Muscle layer of duodenum (tissue), 2 donors: Measurements from ENCODE around the gene ARHGEF4.

Experiments
- H3K27ac ChIP-seq: one replicate; pipeline ENCODE4 v1.7.0; 2013; ENCODE audit warnings: mild to moderate bottlenecking, low read length
- H3K27me3 ChIP-seq: one replicate; pipeline ENCODE4 v1.7.0; 2013; ENCODE audit warnings: low read depth, mild to moderate bottlenecking, control low read depth, low read length
- H3K36me3 ChIP-seq, 2 donors: one replicate each; pipeline ENCODE4 v1.7.0; 2013; ENCODE audit warnings: low read length in 2 of 2, control low read depth in 1 of 2, mild to moderate bottlenecking in 1 of 2; ENCODE audit not compliant: insufficient read depth in 2 of 2, control insufficient read depth in 1 of 2
- H3K4me1 ChIP-seq, 2 donors: one replicate each; pipeline ENCODE4 v1.7.0; 2013; ENCODE audit warnings: low read length in 2 of 2, mild to moderate bottlenecking in 2 of 2, control low read depth in 1 of 2, moderate library complexity in 1 of 2; ENCODE audit not compliant: insufficient read depth in 2 of 2, control insufficient read depth in 1 of 2
- H3K4me3 ChIP-seq, 2 donors: one replicate each; pipeline ENCODE4 v1.7.0; 2013; ENCODE audit warnings: low read length in 2 of 2, low read depth in 1 of 2, mild to moderate bottlenecking in 1 of 2
- H3K9me3 ChIP-seq, 2 donors: one replicate each; pipeline ENCODE4 v1.7.0; 2013; ENCODE audit warnings: low read length in 2 of 2, control low read depth in 1 of 2, mild to moderate bottlenecking in 1 of 2; ENCODE audit not compliant: control insufficient read depth in 1 of 2
- donor health status: healthy.

The ARHGEF4 gene

GRCh38 chr2:131046918-131047652 is 210.4 kb downstream of the ARHGEF4 start:
- Histone ChIP-seq H3K27me3 (no peaks in the 10 kb centered on the region), H3K9me3 (no peaks in the 10 kb centered on the region), H3K36me3 (peaks cover 34 to 59% of the 10 kb centered on the region in 2 donors), H3K27ac (no peak overlapping the region), H3K4me1 (no peaks in the 10 kb centered on the region), H3K4me3 (no peak overlapping the region)

- Histone ChIP-seq H3K4me3 (no peak overlapping the region), H3K9me3 (no peaks in the 10 kb centered on the region), H3K4me1 (no peaks in the 10 kb centered on the region), H3K27ac (no peak overlapping the region), H3K27me3 (no peaks in the 10 kb centered on the region), H3K36me3 (peaks cover 44 to 66% of the 10 kb centered on the region in 2 donors)
These were observed 211.3 kb downstream of the ARHGEF4 start for GRCh38 chr2:131047920-131048560.

DNA sequence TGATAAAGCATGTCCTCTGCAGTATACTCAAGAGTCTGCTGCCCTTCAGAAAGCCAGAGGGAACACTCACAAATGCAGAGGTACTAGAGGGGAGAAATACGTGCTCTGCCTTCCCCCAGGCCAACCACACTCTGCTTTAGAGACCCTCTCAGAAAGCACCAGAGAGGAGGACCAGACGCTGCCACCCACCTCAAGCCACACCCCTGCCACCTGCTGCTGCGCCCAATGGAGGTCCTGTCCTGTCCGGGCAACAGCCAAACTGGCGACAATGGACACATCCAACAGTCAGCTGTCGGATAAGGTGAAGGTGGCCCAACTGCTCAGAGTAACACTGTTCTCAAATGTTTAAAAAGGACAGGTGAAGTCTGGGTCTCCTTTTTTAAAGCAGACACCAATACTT is 211.9 kb downstream of the ARHGEF4 start:
- Histone ChIP-seq H3K27ac (no peak overlapping the region), H3K36me3 (peaks cover 46 to 67% of the 10 kb centered on the region in 2 donors), H3K27me3 (no peaks in the 10 kb centered on the region), H3K9me3 (no peaks in the 10 kb centered on the region), H3K4me3 (no peak overlapping the region), H3K4me1 (no peaks in the 10 kb centered on the region)

- Histone ChIP-seq H3K27me3 (no peaks in the 10 kb centered on the region), H3K9me3 (no peaks in the 10 kb centered on the region), H3K27ac (no peak overlapping the region), H3K36me3 (peaks cover 46 to 65% of the 10 kb centered on the region in 2 donors), H3K4me1 (no peaks in the 10 kb centered on the region), H3K4me3 (no peak overlapping the region)
These were observed 212.5 kb downstream of the ARHGEF4 start for GRCh38 chr2:131049150-131049718.

DNA sequence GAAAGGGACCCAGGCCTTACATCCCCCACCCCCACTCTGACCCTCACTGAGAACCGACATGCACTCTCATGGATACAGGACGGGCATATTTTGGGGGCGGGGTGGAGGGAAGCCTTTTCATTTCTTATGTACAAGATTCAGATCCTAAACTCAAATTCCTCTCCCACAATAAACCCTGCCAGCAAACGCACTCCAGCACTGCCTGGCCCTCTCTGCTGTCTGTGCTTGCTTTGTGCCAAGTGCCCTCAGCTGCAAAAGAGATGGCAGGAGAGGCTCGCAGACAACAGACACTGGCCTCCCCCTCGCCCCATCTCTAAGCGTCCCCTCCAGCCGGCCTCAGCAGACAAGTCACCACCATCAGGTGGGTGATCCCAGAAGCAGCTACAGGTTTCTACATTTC is 214.2 kb downstream of the ARHGEF4 start:
- H3K4me1 ChIP-seq = peaks cover 0 to 9% of the 10 kb centered on the region in 2 donors
- no peak overlapping the region for H3K27ac ChIP-seq
- H3K4me3 ChIP-seq = no peak overlapping the region
- H3K27me3 ChIP-seq = no peaks in the 10 kb centered on the region
- H3K9me3 ChIP-seq = no peaks in the 10 kb centered on the region
- peaks cover 58 to 76% of the 10 kb centered on the region in 2 donors for H3K36me3 ChIP-seq

DNA sequence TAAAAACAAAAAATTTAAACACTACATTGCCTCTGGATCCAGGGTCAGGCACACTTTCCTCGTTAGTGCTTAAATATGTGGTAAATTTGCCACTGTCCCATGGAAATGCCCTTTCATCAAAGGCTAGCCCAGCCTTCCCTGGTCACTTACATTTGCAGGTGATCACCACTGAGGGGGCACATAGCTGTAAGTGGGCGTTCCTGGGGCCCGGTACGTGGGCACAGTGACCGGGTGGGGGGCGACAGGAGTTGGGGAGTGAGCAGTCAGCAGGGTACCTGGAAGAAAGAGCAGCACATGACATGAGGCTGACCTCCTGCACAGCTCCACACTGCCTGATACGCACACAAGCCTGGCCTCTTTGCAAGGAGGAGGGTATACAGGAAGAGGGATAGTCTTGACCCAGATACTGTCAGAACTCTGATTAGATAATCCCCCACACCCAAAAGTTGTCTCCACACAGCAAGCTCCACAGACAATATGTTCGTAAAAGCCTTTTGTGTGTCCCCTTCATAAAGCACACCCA is 216.1 kb downstream of the ARHGEF4 start:
- Histone ChIP-seq H3K27ac (no peak overlapping the region), H3K4me1 (peaks cover 0 to 19% of the 10 kb centered on the region in 2 donors), H3K27me3 (no peaks in the 10 kb centered on the region), H3K9me3 (no peaks in the 10 kb centered on the region), H3K4me3 (no peak overlapping the region), H3K36me3 (peaks cover 62 to 66% of the 10 kb centered on the region in 2 donors)

- H3K4me3 ChIP-seq = no peak overlapping the region
- peaks cover 0 to 19% of the 10 kb centered on the region in 2 donors for H3K4me1 ChIP-seq
- H3K36me3 ChIP-seq = peaks cover 49 to 53% of the 10 kb centered on the region in 2 donors
- no peaks in the 10 kb centered on the region for H3K9me3 ChIP-seq
- H3K27me3 ChIP-seq = no peaks in the 10 kb centered on the region
- no peak overlapping the region for H3K27ac ChIP-seq
These were observed 217.8 kb downstream of the ARHGEF4 start for GRCh38 chr2:131054488-131054887.

DNA sequence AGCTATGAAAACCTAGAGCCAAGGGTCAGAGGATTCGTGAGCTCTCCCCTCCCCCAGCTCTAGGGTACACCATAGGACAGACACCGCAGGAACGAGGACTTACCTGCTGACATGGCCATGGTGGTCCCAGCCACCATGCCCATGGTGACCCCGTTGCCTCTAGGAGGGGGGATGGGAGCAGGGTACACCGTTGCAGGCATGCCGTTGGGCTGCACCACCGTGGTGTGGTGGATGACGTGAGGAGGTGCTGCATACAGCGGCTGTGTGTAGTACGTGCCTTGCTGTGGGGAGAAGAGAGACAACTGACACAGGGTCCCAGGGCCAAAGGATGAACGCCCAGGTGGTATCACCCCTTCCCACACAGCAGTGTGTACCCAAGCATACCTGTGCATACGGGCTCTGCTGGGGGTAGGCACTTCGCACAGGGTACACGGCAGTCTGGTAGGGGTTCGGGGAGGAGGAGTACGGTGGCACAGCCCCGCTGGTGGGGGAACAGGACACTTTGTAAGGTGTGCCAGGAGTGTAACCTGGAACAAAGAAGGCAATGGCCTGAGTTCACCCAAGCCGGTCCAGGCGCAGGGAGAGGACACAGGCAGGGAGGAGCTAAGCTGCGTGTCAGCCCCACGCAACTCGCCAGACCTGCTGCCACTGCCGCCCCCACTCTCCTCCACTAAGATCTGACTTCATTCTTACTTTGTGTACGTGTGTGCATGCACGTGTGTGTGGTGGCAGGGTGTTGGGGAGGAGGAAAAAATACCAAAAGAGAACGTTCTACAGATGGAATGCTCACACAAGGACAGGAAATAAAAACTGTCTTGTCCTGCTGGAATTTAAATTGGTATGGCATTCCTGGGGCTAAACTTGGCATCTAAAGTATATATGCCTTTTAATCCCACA is 218.7 kb downstream of the ARHGEF4 start:
- no peak overlapping the region for H3K4me3 ChIP-seq
- H3K9me3 ChIP-seq = no peaks in the 10 kb centered on the region
- H3K27me3 ChIP-seq = no peaks in the 10 kb centered on the region
- peaks cover 41 to 44% of the 10 kb centered on the region in 2 donors for H3K36me3 ChIP-seq
- peaks cover 0 to 19% of the 10 kb centered on the region in 2 donors for H3K4me1 ChIP-seq
- H3K27ac ChIP-seq = no peak overlapping the region

- no peaks in the 10 kb centered on the region for H3K27me3 ChIP-seq
- H3K9me3 ChIP-seq = no peaks in the 10 kb centered on the region
- peaks cover 0 to 21% of the 10 kb centered on the region in 2 donors for H3K4me1 ChIP-seq
- peaks cover 33 to 42% of the 10 kb centered on the region in 2 donors for H3K36me3 ChIP-seq
- no peak overlapping the region for H3K27ac ChIP-seq
- no peak overlapping the region for H3K4me3 ChIP-seq
These were observed 219.7 kb downstream of the ARHGEF4 start for GRCh38 chr2:131056204-131056931.

DNA sequence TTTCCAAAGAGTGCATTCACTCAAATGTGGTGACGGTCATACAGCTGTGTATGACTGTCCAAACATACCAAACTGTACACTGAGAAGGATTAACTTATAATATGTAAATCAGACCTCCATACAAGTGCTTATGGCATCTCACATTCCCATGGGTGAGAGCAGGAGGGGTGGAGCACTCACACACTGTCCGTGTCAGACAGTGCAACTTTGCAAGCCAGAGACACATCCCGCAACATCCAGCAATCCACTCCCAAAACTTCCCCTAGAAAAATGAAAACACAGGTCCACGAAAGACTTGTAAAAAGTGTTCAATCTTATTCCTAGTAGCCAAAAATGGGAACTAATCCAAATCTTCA is 220.2 kb downstream of the ARHGEF4 start:
- H3K36me3 ChIP-seq = peaks cover 27 to 37% of the 10 kb centered on the region in 2 donors
- no peaks in the 10 kb centered on the region for H3K27me3 ChIP-seq
- no peak overlapping the region for H3K4me3 ChIP-seq
- no peaks in the 10 kb centered on the region for H3K9me3 ChIP-seq
- H3K27ac ChIP-seq = no peak overlapping the region
- peaks cover 0 to 25% of the 10 kb centered on the region in 2 donors for H3K4me1 ChIP-seq
